DMS 273 (cell line): ENCODE results near the gene CAMK2N1.
"Not testable (repeated sequence)": the region's sequence is repeated elsewhere in the genome, so short reads cannot be mapped to it uniquely, and the experiment has no call there.

Experiments
- DNase-seq: peaks from one replicate; lab custom pipeline; 2025; ENCODE audit not compliant: unreplicated experiment; lab: John Stamatoyannopoulos, UW

Gene CAMK2N1

GRCh38 chr1:20496725-20497383 lies 10.8 kb upstream of the CAMK2N1 start:
- not testable (repeated sequence) for DNase-seq

GRCh38 chr1:20496241-20496661 lies 10.2 kb upstream of the CAMK2N1 start:
- DNase-seq: no peak

- DNase-seq: no peak
Measured at GRCh38 chr1:20495661-20496060, 9.7 kb upstream of the CAMK2N1 start.

- DNase-seq: no peak
Measured at GRCh38 chr1:20494609-20495311, 8.8 kb upstream of the CAMK2N1 start.

- DNase-seq: peak; percentile 97
Measured at GRCh38 chr1:20493839-20494608, 8.0 kb upstream of the CAMK2N1 start.

- no peak for DNase-seq
Measured at GRCh38 chr1:20493309-20493708, 7.3 kb upstream of the CAMK2N1 start.

- DNase-seq: no peak
Measured at GRCh38 chr1:20492751-20493150, 6.7 kb upstream of the CAMK2N1 start.

GRCh38 chr1:20491866-20492265 lies 5.9 kb upstream of the CAMK2N1 start:
- no peak for DNase-seq

- no peak for DNase-seq
Measured at GRCh38 chr1:20491178-20491577, 5.2 kb upstream of the CAMK2N1 start.

GRCh38 chr1:20487236-20487590 lies 1.2 kb upstream of the CAMK2N1 start:
- peak; percentile 93 for DNase-seq

GRCh38 chr1:20486457-20487235 lies 636 bp upstream of the CAMK2N1 start:
- DNase-seq: peak; percentile 92

GRCh38 chr1:20484519-20485462 lies 1.2 kb downstream of the CAMK2N1 start:
- peak; percentile 71 for DNase-seq

GRCh38 chr1:20483833-20484518 lies 2.0 kb downstream of the CAMK2N1 start:
- DNase-seq: peak; percentile 71

- DNase-seq: no peak
Measured at GRCh38 chr1:20483098-20483832, 2.7 kb downstream of the CAMK2N1 start.

GRCh38 chr1:20481643-20482498 lies 4.1 kb downstream of the CAMK2N1 start:
- DNase-seq: no peak

- no peak for DNase-seq
Measured at GRCh38 chr1:20480951-20481617, 4.9 kb downstream of the CAMK2N1 start.

- no peak for DNase-seq
Measured at GRCh38 chr1:20480243-20480944, 5.6 kb downstream of the CAMK2N1 start.
